ENCODE data around the gene ZNF655. TPM values are rescaled to one million over a fixed set of nuclear protein-coding genes. Genes with fewer than 3 reads are reported as not detected.
"Not testable (repeated sequence)": the region's sequence is repeated elsewhere in the genome, so short reads cannot be mapped to it uniquely, and the experiment has no call there.

Gene ZNF655
- total RNA-seq, 2 experiments from 2014 or later: 51.1 to 52.0 TPM

GRCh38 chr7:99560834-99561736, 2.6 kb downstream of the ZNF655 start:
- peaks cover 52% of the 10 kb centered on the region for H3K4me1 Mint-ChIP-seq
- H3K9me3 Mint-ChIP-seq (ENCODE audit: low read depth): no peaks in the 10 kb centered on the region
- peak overlapping the region; percentile 94 for H3K4me3 Mint-ChIP-seq
- H3K27ac Mint-ChIP-seq: peak overlapping the region; percentile 45
- ChIA-PET CTCF (interaction anchor here (0.6 kb wide), 2 partner anchors 34 to 57 kb away, joined by 3 read pairs; partner anchors contain the start of gene ZKSCAN5), POLR2A (no interaction called here)
- H3K27me3 Mint-ChIP-seq: no peaks in the 10 kb centered on the region
- H3K36me3 Mint-ChIP-seq (ENCODE audit: low read depth): peaks cover 58% of the 10 kb centered on the region
- intact Hi-C loops (cut with DNase I, micrococcal nuclease): no loop called here
- ATAC-seq (no peak), DNase-seq (no peak)

- H3K27ac Mint-ChIP-seq: no peak overlapping the region
- H3K36me3 Mint-ChIP-seq (ENCODE audit: low read depth): peaks cover 58% of the 10 kb centered on the region
- ATAC-seq (no peak), DNase-seq (no peak)
- intact Hi-C loops (cut with DNase I, micrococcal nuclease): no loop called here
- no peak overlapping the region for H3K4me3 Mint-ChIP-seq
- peaks cover 49% of the 10 kb centered on the region for H3K4me1 Mint-ChIP-seq
- H3K27me3 Mint-ChIP-seq: no peaks in the 10 kb centered on the region
- POLR2A ChIA-PET: no interaction called here
- CTCF ChIA-PET: interaction anchor here (0.6 kb wide), 2 partner anchors 34 to 57 kb away, joined by 3 read pairs; partner anchors contain the start of gene ZKSCAN5
- no peaks in the 10 kb centered on the region for H3K9me3 Mint-ChIP-seq (ENCODE audit: low read depth)
Observed at GRCh38 chr7:99561737-99562051, 3.3 kb downstream of the ZNF655 start.

GRCh38 chr7:99562114-99562784, 3.8 kb downstream of the ZNF655 start:
- H3K36me3 Mint-ChIP-seq (ENCODE audit: low read depth): peaks cover 56% of the 10 kb centered on the region
- intact Hi-C loops (cut with DNase I, micrococcal nuclease): no loop called here
- no peak overlapping the region for H3K4me3 Mint-ChIP-seq
- peak overlapping the region; percentile 69 for H3K27ac Mint-ChIP-seq
- H3K27me3 Mint-ChIP-seq: no peaks in the 10 kb centered on the region
- DNase-seq: no peak
- H3K9me3 Mint-ChIP-seq (ENCODE audit: low read depth): no peaks in the 10 kb centered on the region
- peaks cover 44% of the 10 kb centered on the region for H3K4me1 Mint-ChIP-seq
- ChIA-PET CTCF (no interaction called here), POLR2A (interaction anchor here (0.5 kb wide), 1 partner anchor 53 kb away, joined by 3 read pairs; no protein-coding TSS in a partner anchor)
- ATAC-seq: no peak

GRCh38 chr7:99562832-99563231, 4.4 kb downstream of the ZNF655 start:
- DNase-seq (peak; percentile 73), ATAC-seq (peak; percentile 71)
- Mint-ChIP-seq H3K4me3 (no peak overlapping the region), H3K4me1 (peaks cover 41% of the 10 kb centered on the region), H3K27ac (peak overlapping the region; percentile 69), H3K27me3 (no peaks in the 10 kb centered on the region), H3K9me3 (ENCODE audit: low read depth) (no peaks in the 10 kb centered on the region), H3K36me3 (ENCODE audit: low read depth) (peaks cover 54% of the 10 kb centered on the region)
- ChIA-PET CTCF (no interaction called here), POLR2A (interaction anchor here (0.5 kb wide), 1 partner anchor 52 kb away, joined by 3 read pairs; no protein-coding TSS in a partner anchor)
- intact Hi-C loops (cut with DNase I, micrococcal nuclease): no loop called here

GRCh38 chr7:99563650-99564049, 5.2 kb downstream of the ZNF655 start:
- H3K27ac Mint-ChIP-seq: peak overlapping the region; percentile 45

GRCh38 chr7:99568770-99569169, 10.3 kb downstream of the ZNF655 start:
- H3K27ac Mint-ChIP-seq; H3K4me3 Mint-ChIP-seq; ATAC-seq; H3K27me3 Mint-ChIP-seq; DNase-seq; H3K9me3 Mint-ChIP-seq (ENCODE audit: low read depth); POLR2A ChIA-PET; H3K4me1 Mint-ChIP-seq; intact Hi-C loops (cut with DNase I, micrococcal nuclease): not testable (repeated sequence)
- CTCF ChIA-PET: interaction anchor here (0.6 kb wide), 1 partner anchor 243 kb away, joined by 4 read pairs; the partner anchor contains the start of gene ARPC1A
- peaks cover 62% of the 10 kb centered on the region for H3K36me3 Mint-ChIP-seq (ENCODE audit: low read depth)

More at GRCh38 chr7:99563650-99564049, 5.2 kb downstream of the ZNF655 start:
- peaks cover 41% of the 10 kb centered on the region for H3K4me1 Mint-ChIP-seq
- H3K4me3 Mint-ChIP-seq: no peak overlapping the region
- ATAC-seq (no peak), DNase-seq (no peak)
- H3K36me3 Mint-ChIP-seq (ENCODE audit: low read depth): peaks cover 53% of the 10 kb centered on the region
- H3K9me3 Mint-ChIP-seq (ENCODE audit: low read depth): no peaks in the 10 kb centered on the region
- CTCF ChIA-PET: no interaction called here
- no peaks in the 10 kb centered on the region for H3K27me3 Mint-ChIP-seq
- intact Hi-C loops (cut with DNase I, micrococcal nuclease): no loop called here
- POLR2A ChIA-PET: interaction anchor here (0.7 kb wide), 1 partner anchor 64 kb away, joined by 3 read pairs; the partner anchor contains the start of gene ZNF394

GRCh38 chr7:99571768-99572167, 13.3 kb downstream of the ZNF655 start:
- DNase-seq: no peak

GRCh38 chr7:99573257-99573656, 14.8 kb downstream of the ZNF655 start:
- H3K27me3 Mint-ChIP-seq: no peaks in the 10 kb centered on the region
- CTCF ChIA-PET: no interaction called here

More at GRCh38 chr7:99571768-99572167, 13.3 kb downstream of the ZNF655 start:
- ChIA-PET POLR2A (no interaction called here), CTCF (no interaction called here)
- no peak overlapping the region for H3K4me3 Mint-ChIP-seq
- no peak for ATAC-seq
- H3K27me3 Mint-ChIP-seq: no peaks in the 10 kb centered on the region
- no peaks in the 10 kb centered on the region for H3K9me3 Mint-ChIP-seq (ENCODE audit: low read depth)
- H3K36me3 Mint-ChIP-seq (ENCODE audit: low read depth): peaks cover 43% of the 10 kb centered on the region
- H3K4me1 Mint-ChIP-seq: no peaks in the 10 kb centered on the region
- no peak overlapping the region for H3K27ac Mint-ChIP-seq
- intact Hi-C loops (cut with DNase I, micrococcal nuclease): no loop called here

GRCh38 chr7:99576251-99576650, 17.8 kb downstream of the ZNF655 start:
- peaks cover 27% of the 10 kb centered on the region for H3K36me3 Mint-ChIP-seq (ENCODE audit: low read depth)
- no peaks in the 10 kb centered on the region for H3K9me3 Mint-ChIP-seq (ENCODE audit: low read depth)
- H3K27me3 Mint-ChIP-seq: no peaks in the 10 kb centered on the region
- no peak for DNase-seq
- ATAC-seq: no peak
- intact Hi-C loops (cut with DNase I, micrococcal nuclease): no loop called here
- H3K4me3 Mint-ChIP-seq: no peak overlapping the region
- peaks cover 17% of the 10 kb centered on the region for H3K4me1 Mint-ChIP-seq
- no peak overlapping the region for H3K27ac Mint-ChIP-seq
- ChIA-PET CTCF (interaction anchor here (0.6 to 0.7 kb wide), 2 partner anchors 18 to 105 kb away, joined by 3 read pairs; partner anchors contain the start of gene ZNF655), POLR2A (no interaction called here)

More at GRCh38 chr7:99573257-99573656, 14.8 kb downstream of the ZNF655 start:
- POLR2A ChIA-PET: no interaction called here
- ATAC-seq: no peak
- Mint-ChIP-seq H3K4me1 (peaks cover 2% of the 10 kb centered on the region), H3K36me3 (ENCODE audit: low read depth) (peaks cover 40% of the 10 kb centered on the region), H3K27ac (peak overlapping the region; percentile 55), H3K4me3 (no peak overlapping the region), H3K9me3 (ENCODE audit: low read depth) (no peaks in the 10 kb centered on the region)
- intact Hi-C loops (cut with DNase I, micrococcal nuclease): no loop called here
- DNase-seq: no peak

- DNase-seq (no peak), ATAC-seq (no peak)
- H3K4me3 Mint-ChIP-seq: peak overlapping the region; percentile 70
- H3K9me3 Mint-ChIP-seq (ENCODE audit: low read depth): no peaks in the 10 kb centered on the region
- peaks cover 19% of the 10 kb centered on the region for H3K4me1 Mint-ChIP-seq
- no peaks in the 10 kb centered on the region for H3K27me3 Mint-ChIP-seq
- ChIA-PET CTCF (interaction anchor here (0.6 to 1.4 kb wide), 3 partner anchors 20 to 677 kb away, joined by 3 read pairs; no protein-coding TSS in a partner anchor), POLR2A (no interaction called here)
- intact Hi-C loops (cut with DNase I, micrococcal nuclease): no loop called here
- H3K27ac Mint-ChIP-seq: no peak overlapping the region
- no peaks in the 10 kb centered on the region for H3K36me3 Mint-ChIP-seq (ENCODE audit: low read depth)
Observed at GRCh38 chr7:99579281-99579955, 21.0 kb downstream of the ZNF655 start.

Measured in activated CD4-positive, alpha-beta T cell treated with anti-CD3 and anti-CD28 coated beads for 36 hours (primary cell).